ENCODE results near the gene NCKAP5. TPM values are rescaled to one million over a fixed set of nuclear protein-coding genes. Genes with fewer than 3 reads are reported as not detected.

The NCKAP5 gene
- total RNA-seq, 2 donors from 2014 or later, result 2.0 to 7.1 TPM

DNA sequence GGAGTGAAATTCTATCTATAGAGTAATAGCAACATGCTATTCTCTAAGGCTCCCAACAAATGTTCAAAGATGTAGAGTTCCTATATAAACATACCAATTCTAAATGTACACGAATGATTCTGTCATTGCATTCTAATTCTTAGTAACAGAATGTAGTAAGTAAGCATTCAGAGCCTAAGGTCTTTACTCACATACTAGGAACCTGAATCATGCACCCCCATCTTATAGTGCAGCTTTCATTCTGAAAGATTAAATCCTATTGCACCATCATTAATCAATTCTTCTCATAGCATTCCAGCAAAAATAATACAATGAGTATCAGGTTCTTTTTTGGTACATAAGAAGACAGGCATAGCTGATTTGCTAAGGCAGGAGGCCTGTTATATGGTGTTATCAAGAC lies 230.0 kb downstream of the NCKAP5 start:
- Histone ChIP-seq H3K36me3 (no peaks in the 10 kb centered on the region), H3K27me3 (replicated peaks; ENCODE audit: insufficient read depth) (no peaks in the 10 kb centered on the region), H3K4me3 (no peak overlapping the region), H3K9me3 (no peaks in the 10 kb centered on the region), H3K27ac (no peak overlapping the region), H3K4me1 (replicated peaks) (no peaks in the 10 kb centered on the region)
- TF ChIP-seq POLR2AphosphoS5 (IDR thresholded peaks at IDR 0.05) (no peak), POLR2A (IDR thresholded peaks at IDR 0.05) (no peak)
- TF ChIP-seq, protein P1, sequence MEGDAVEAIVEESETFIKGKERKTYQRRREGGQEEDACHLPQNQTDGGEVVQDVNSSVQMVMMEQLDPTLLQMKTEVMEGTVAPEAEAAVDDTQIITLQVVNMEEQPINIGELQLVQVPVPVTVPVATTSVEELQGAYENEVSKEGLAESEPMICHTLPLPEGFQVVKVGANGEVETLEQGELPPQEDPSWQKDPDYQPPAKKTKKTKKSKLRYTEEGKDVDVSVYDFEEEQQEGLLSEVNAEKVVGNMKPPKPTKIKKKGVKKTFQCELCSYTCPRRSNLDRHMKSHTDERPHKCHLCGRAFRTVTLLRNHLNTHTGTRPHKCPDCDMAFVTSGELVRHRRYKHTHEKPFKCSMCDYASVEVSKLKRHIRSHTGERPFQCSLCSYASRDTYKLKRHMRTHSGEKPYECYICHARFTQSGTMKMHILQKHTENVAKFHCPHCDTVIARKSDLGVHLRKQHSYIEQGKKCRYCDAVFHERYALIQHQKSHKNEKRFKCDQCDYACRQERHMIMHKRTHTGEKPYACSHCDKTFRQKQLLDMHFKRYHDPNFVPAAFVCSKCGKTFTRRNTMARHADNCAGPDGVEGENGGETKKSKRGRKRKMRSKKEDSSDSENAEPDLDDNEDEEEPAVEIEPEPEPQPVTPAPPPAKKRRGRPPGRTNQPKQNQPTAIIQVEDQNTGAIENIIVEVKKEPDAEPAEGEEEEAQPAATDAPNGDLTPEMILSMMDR (IDR thresholded peaks at IDR 0.05), result no peak
- whole genome bisulfite sequencing, result 39% methylated on average over 1 of the region's 1 CpG
- no peak for DNase-seq (ENCODE audit: low spot score)
- intact Hi-C loops (cut with DNase I), result no loop called here

DNA sequence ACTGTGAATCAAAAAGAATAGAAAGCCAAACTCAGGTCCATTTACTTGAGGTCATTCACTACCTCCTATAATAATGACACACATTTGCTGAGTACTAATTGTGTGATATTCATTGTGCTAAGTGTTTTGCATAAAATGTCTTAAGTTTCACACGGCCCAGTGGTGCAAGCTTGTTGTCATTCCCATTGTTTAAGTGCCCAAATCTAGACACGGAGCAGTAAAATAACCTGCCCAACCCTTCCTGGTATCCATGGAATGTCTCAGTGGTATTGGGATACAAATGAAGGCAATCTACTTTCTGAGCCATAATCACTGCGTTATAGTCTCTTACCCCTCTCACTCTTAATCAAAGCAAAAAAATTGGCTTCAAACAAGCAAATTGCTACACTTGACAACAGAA lies 233.3 kb downstream of the NCKAP5 start:
- H3K27ac ChIP-seq, result no peak overlapping the region
- TF ChIP-seq, protein P1 (IDR thresholded peaks at IDR 0.05), result no peak
- no peak for TF ChIP-seq POLR2A (IDR thresholded peaks at IDR 0.05)
- no peak for TF ChIP-seq POLR2AphosphoS5 (IDR thresholded peaks at IDR 0.05)
- H3K4me3 ChIP-seq, result no peak overlapping the region
- H3K9me3 ChIP-seq, result no peaks in the 10 kb centered on the region
- H3K27me3 ChIP-seq (replicated peaks; ENCODE audit: insufficient read depth), result no peaks in the 10 kb centered on the region
- intact Hi-C loops (cut with DNase I), result no loop called here
- 39% methylated on average over 3 of the region's 3 CpGs for WGBS
- no peak for DNase-seq (ENCODE audit: low spot score)
- H3K4me1 ChIP-seq (replicated peaks), result no peaks in the 10 kb centered on the region
- no peaks in the 10 kb centered on the region for H3K36me3 ChIP-seq

DNA sequence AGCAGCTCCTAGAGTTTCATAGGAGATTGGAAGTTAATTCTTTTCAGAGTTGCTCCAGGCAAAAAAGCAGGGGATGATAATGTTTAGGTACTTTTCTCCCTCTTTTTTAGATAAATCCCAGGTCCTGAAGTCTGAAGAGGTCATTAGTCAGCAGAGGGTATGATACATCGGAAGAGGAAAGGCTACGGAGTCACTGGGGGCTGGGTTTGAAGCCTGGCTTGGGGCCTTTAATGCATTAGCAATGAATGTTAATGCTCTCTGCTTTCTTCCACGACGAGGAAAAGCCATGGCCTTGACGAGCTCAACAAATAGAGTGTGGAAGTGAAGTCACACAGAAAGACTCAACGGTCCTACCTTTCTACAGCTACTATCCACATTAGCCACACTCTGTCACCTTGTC lies 235.1 kb downstream of the NCKAP5 start:
- WGBS, result 71% methylated on average over 6 of the region's 6 CpGs
- intact Hi-C loops (cut with DNase I), result no loop called here
- TF ChIP-seq POLR2A (IDR thresholded peaks at IDR 0.05) (no peak), POLR2AphosphoS5 (IDR thresholded peaks at IDR 0.05) (no peak)
- TF ChIP-seq, protein P1 (IDR thresholded peaks at IDR 0.05), result no peak
- Histone ChIP-seq H3K27ac (no peak overlapping the region), H3K36me3 (no peaks in the 10 kb centered on the region), H3K4me3 (no peak overlapping the region), H3K9me3 (no peaks in the 10 kb centered on the region), H3K27me3 (replicated peaks; ENCODE audit: insufficient read depth) (no peaks in the 10 kb centered on the region), H3K4me1 (replicated peaks) (no peaks in the 10 kb centered on the region)
- DNase-seq (ENCODE audit: low spot score), result no peak

DNA sequence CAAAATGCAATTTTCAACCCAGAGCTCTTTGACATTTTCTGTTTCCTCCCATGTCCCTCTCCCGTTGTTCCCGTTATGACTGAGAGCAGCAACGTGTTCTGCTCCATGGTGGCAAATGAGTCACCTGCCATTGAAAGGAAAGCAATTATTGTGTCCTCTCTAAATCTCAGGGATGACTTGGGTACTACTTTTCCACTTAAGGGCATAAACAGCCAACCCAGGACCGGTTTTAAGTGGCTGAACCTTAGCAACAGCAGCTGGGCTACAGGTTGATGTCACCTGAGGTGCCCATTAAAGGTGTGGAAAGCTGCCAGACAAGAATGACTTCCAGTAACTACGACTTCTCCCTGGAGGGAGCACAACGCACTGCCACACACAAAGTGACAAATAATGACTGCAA lies 236.8 kb downstream of the NCKAP5 start:
- DNase-seq (ENCODE audit: low spot score), result no peak
- Histone ChIP-seq H3K36me3 (no peaks in the 10 kb centered on the region), H3K4me1 (replicated peaks) (no peaks in the 10 kb centered on the region), H3K4me3 (no peak overlapping the region), H3K27me3 (replicated peaks; ENCODE audit: insufficient read depth) (no peaks in the 10 kb centered on the region), H3K9me3 (no peaks in the 10 kb centered on the region), H3K27ac (no peak overlapping the region)
- intact Hi-C loops (cut with DNase I), result no loop called here
- TF ChIP-seq, protein P1 (IDR thresholded peaks at IDR 0.05), result no peak
- no peak for TF ChIP-seq POLR2A (IDR thresholded peaks at IDR 0.05)
- whole genome bisulfite sequencing, result 45% methylated on average over 6 of the region's 6 CpGs

DNA sequence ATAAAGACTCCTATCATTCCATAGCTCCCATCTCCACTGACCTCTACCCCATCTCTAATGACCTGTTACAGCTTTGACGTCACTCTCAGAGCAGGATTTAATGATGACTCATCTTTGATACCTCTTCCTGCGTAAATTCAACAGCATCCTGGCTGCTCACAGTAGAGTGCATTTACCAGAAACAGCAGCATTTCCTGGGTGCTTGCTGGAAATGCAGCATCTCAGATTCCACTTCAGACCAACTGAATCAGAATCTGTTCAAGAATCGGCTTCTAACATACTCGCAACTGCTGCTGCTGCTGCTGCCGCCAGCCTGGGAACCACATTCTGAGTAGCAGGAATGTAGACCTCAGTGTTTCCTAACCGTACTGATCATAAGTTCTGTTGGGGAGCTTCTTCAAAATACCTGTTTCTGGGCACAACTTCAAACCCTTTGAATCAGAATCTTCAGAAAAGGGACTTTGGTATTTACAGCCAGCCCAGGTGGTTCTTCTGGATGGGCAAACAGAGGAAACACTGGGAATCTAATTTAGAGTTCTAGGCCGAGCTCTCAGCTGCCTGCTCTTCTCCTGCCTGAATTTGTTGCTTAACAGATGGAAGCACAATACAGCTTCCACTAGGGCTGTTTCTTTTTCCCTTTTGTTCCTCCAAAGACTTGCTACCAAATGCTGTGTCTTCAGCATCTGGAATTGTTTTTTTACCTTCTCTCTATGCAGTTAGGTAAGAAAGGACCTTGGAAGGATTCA lies 241.4 kb downstream of the NCKAP5 start:
- no peak for DNase-seq (ENCODE audit: low spot score)
- H3K9me3 ChIP-seq, result no peaks in the 10 kb centered on the region
- no peaks in the 10 kb centered on the region for H3K36me3 ChIP-seq
- no peak for TF ChIP-seq POLR2A (IDR thresholded peaks at IDR 0.05)
- TF ChIP-seq POLR2AphosphoS5 (IDR thresholded peaks at IDR 0.05), result no peak
- TF ChIP-seq, protein P1 (IDR thresholded peaks at IDR 0.05), result no peak
- intact Hi-C loops (cut with DNase I), result no loop called here
- no peak overlapping the region for H3K27ac ChIP-seq
- H3K4me3 ChIP-seq, result no peak overlapping the region
- H3K27me3 ChIP-seq (replicated peaks; ENCODE audit: insufficient read depth), result no peaks in the 10 kb centered on the region
- H3K4me1 ChIP-seq (replicated peaks), result no peaks in the 10 kb centered on the region
- WGBS, result 76% methylated on average over 7 of the region's 7 CpGs

Data from prostate gland (tissue), 2 donors.